LHCN-M2 (cell line): ENCODE results near the gene CAMSAP3. TPM values are rescaled to one million over a fixed set of nuclear protein-coding genes. Genes with fewer than 3 reads are reported as not detected.
A peak's percentile ranks its signal among the peaks of the same experiment; 100 is the strongest.
"Not testable (repeated sequence)": the region's sequence is repeated elsewhere in the genome, so short reads cannot be mapped to it uniquely, and the experiment has no call there.

Experiments used
- DNase-seq: peaks from one replicate; pipeline ENCODE4 v3.0.0-alpha.2; 2012; ENCODE audit warnings: low read depth
- total RNA-seq: library from RNA; depleted of rRNA; stranded (reverse); fragments of >200 nt; gene quantifications from 2 replicates; pipeline ENCODE4 v1.2.3, GENCODE V29; 2014

Gene CAMSAP3
- total RNA-seq, 1 experiment from 2014 or later = not detected

DNA sequence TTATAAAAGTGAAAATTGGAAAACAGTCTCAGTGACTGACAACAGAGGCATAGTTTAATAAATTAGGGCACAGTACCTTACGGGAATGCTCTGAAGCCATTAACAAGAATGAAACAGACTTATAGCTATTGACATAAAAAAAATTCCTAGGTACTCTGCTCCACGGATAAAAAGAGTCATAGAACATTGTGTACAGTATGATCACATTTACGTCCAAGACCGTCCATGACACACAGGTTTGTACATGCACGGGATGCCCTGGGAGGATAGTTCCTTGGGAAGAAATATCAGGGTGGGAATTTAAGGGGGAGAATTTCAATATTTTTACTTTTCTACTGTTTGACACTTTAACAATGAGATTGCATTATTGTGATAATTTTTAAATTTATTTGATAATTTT lies 24.9 kb upstream of the CAMSAP3 start:
- no peak for DNase-seq

DNA sequence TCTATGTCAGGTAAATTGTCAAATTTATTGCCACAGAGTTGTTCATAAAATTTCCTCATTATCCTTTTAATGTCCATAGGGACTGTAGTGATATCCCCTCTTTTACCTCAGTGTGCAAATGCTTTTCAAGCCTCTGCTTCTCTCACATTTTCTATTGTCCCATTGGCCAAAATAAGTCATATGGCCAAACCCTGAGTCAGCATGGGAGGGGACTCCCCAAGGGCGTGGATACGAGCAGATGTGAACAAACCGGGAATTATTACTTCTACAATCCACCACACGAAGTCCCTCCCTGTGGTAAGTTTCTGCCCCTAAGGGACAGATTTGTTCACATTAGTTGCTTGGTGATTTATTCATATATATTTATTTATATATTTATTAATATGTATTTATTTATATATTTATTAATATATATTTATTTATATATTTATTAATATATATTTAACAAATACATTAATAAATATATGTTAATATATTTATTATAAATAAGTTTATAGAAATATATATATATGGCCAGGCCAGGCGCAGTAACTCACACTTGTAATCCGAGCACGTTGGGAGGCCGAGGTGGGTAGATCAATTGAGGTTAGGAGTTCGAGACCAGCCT lies 20.1 kb upstream of the CAMSAP3 start:
- peak; percentile 20 for DNase-seq

DNA sequence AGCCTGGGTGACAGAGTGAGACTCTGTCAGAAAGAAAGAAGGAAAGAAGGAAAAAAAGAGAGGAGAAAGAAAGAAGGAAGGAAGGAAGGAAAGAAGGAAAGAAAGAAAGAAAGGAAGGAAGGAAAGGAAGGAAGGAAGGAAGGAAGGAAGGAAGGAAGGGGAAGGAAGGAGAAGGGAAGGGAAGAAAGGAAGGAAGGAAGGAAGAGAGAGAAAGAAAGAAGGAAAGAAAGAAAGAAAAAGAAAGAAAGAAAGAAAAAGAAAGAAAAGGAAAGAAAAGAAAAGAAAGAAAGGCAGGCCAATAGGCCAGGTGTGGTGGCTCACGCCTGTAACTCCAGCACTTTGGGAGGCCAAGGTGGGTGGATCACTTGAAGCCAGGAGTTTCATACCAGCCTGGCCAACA lies 18.2 kb upstream of the CAMSAP3 start:
- DNase-seq = not testable (repeated sequence)

DNA sequence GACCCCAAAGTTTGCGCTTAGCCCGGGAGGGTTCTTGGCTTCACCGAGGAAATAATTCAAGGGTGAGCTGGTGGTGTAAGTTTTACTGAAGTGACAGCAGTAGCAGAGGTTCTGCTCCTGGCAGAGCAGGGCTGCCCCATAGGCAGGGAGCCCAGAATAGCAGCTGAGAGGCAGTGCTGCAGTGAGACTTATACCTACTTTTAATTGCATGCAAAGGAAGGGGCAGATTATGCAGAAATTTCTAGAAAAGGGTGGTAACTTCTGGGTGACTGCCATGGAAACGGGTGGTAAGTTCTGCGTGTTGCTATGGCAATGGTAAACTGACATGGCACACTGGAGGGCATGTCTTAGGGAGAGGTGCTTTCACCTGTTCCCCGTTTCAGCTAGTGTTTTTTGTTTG lies 17.5 kb upstream of the CAMSAP3 start:
- DNase-seq = no peak

DNA sequence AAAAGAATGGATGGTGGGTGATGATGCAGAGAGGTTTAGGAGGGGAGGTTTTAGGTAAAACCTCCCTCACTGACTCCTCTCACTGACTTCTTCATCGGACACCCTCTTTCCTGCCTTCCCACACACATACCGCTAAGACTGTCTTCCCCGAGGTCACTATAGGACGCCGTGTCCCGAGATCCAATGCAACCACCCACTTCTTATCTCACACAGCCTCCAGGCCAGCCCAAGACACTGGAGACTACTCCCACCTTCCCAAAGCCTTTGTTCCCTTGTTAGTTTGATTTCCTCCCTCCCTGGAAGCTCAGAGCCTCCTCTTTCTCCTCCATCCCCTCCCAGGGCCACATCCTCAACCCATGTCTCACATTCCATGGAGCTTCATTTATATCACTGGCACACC lies 16.5 kb upstream of the CAMSAP3 start:
- DNase-seq = no peak

DNA sequence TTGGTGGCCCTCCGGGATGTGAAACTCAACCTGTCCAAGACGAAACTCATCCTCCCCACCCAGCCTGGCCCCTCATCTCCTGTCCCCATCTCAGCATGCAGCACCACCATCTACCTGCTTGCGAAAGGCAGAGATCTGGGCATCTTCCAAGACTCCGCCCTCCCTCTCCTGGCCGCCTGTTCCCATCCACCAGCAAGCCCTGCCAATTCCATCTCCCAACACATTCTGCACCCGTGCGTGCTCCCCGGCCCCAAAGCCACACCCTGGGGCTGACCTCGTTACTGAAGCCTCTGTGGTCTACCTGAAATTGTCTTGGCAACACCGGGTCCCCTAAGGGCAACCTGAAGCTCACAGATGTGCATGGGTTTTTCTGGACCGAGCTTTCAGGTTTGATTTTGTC lies 13.2 kb upstream of the CAMSAP3 start:
- DNase-seq = no peak

DNA sequence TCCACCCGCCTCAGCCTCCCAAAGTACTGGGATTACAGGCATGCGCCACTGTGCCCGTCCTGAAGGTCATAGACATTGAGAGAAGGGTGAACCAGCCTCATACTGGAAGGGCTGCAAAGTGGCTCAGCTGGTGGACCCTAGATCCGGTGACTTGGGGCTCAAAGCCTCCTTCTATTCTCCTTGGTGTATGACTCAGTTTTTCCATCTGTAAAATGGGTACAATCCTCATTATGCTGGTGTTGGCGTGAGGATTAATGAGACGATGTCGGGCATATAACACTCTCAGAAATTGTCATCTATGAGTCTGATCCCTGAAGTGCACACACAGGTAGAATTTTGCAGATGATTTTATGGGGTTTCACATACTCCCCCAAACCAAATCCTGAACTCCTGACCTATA lies 5.8 kb upstream of the CAMSAP3 start:
- DNase-seq = no peak

DNA sequence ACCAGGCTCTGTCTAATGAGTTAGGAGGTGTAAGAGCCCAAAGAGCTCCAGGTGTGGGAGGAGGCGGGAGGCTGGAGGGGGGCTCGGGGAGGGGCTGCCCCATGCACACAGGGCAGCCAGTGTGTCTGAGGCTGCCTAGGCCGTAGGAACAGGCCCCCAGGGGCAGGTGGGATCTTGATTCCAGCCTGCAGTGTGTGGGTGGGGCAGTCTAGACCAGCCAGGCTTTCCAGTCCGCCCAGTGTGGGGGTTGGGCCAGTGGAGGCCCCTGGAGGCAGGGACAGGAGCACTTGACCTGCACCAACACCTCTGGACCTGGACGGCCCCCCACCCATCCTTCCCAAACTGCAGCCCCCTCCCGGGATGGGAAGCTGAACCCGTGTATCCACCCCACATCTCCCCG lies 5.4 kb upstream of the CAMSAP3 start:
- DNase-seq = no peak

DNA sequence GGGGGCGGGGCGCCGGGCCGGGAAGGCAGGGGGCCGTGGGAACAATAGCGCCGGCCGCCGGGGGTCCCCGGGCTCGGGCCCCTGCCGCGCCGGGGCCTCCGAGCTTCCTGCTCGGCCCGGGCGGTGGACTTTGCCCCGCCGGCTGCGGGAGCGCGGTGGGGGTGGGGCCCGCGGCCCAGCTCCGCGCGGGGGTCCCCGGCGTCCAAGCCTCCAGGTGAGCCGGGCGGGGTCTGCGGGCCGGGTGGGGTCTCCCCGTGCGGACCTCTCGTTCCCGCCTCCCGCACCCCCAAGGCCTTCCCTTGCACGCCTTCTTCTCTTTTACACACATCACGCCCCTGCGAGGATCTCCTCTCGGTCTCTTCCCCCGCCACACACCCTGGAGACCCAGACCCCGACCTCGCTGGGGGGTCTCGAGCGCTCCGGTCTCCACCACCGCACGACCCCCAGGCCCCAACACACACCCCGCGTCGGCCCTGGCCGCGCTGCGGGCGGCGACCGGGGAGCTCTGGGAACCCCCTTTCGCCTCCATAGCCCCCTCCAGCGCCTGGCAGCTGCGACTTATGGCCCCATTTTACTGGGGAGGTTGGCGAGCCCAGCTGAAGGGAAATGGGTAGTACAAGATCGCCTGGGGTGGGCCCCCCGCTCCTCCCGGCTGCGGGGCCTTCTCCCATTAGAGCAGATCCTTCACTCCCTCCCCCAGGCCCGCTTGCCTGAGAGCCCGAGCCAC lies 711 bp downstream of the CAMSAP3 start:
- no peak for DNase-seq

DNA sequence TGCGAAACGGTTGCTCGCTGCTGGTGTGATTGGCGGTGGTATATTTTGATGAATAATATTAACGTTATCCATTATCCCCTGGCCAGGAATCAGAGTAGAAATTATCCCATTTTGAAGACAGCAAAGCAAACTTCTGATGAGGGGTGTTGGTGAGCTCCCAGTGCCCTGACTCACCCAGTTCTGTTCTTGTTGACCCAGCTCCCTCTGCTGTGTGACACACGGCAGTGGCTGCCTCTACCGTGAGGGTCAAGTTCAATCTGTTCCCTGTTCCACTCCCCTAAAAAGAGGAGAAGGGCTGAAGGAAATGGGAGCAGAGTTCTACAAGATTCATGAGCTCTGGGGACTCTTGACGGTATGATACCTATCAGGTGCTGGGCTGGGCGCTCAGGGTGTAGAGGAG lies 2.0 kb downstream of the CAMSAP3 start:
- no peak for DNase-seq

DNA sequence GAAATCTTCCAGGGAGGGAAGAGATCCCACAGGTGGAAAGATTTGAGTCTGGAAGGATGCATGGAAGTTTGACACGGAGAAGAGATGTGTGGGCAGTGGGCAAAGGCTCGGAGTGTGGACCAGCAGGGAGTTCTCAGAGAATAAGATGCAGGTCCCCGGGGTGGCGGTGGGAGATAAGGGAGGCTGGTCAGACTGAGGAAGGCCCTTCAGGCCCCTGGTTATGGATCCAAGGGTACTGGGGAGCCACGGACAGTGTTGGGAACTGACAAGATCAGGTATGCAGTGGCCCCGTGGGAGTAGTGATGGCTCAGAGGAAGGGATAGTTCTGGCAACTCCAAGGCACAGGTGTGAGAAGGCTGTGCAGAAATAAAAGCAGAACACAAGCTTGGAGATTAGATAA lies 2.5 kb downstream of the CAMSAP3 start:
- no peak for DNase-seq

DNA sequence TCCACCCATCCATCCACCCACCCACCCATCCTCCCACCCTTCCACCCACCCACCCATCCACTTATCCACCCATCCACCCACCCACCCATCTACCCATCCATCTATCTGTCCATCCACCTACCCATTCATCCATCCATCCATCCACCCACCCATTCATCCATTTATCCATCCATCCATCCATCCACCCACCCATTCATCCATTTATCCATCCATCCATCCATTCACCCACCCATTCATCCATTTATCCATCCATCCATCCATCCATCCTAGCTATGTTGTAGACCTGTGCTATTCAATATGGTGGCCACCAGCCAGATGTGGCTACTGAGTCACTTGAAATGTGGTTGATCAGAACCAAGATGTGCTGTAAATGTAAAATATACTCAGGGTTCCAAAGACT lies 5.1 kb downstream of the CAMSAP3 start:
- DNase-seq = no peak

DNA sequence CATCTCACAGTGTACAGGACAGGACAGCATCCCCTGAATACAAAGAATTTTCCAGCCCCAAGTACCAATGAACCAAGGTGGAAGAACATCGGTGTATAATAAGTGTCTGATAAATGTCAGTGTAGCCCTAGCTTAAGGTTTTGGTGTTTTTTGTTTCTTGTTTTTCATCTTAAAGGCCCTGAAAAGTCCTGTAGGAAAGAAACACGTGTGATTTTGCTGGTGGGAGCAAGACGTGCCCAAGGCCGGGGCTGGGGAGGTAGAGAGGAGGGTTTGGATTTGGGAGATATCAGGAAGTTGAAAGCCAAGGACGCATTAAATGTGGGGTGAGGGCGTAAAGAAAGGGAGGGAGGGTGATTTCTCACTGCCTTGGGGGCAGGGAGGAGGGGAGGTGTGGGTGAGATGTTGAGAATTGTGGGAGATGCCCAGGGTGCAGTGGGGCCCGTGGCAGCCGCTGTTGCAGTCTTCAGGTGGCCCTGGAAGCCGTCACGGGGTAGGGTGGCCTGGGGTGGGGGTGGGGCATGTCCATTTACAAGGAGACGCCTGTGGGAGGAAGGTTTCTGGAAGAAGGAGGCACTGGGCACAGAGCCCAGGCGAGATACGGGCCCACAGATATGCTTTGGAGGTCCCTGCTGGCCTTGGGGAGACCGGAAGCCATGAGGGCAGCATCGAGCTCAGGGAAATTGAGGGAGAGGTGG lies 6.7 kb downstream of the CAMSAP3 start:
- no peak for DNase-seq

DNA sequence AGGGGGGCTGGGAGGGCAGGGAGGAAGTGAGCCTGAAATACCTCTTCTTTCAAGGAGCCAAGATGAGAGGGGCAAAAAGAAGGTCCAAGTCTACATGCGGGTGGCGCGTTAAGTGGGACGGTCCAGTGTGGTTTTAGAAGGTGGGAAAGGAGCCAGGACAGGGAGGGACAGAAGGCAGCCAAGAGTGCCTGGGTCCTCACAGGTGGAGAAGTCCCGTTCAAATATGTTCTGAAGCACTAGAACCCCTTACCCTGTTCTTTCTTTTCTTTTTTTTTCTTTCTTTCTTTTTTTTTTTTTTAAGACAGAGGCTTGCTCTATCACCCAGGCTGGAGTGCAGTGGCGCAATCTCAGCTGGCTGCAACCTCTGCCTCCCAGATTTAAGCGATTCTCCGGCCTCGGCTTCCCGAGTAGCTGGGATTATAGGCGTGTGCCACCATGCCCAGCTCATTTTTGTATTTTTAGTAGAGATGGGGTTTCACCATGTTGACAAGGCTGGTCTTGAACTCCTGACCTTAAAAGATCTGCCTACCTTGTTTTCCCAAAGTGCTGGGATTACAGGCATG lies 7.4 kb downstream of the CAMSAP3 start:
- DNase-seq = no peak

DNA sequence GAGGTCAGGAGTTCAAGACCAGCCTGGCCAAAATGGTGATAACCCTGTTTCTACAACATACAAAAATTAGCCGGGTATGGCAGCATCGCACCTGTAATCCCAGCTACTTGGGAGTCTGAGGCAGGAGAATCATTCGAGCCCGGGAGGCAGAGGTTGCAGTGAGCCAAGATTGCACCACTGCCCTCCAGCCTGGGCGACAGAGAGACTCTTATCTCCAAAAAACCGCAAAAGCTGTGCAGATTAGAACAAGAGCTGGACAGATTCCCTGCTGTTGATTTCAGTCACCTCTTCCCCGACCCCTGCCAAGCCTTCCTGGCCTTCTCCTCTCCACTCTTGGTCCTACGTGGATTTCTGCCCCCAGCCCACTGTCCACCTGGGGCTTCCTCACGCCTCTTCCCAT lies 8.3 kb downstream of the CAMSAP3 start:
- no peak for DNase-seq

DNA sequence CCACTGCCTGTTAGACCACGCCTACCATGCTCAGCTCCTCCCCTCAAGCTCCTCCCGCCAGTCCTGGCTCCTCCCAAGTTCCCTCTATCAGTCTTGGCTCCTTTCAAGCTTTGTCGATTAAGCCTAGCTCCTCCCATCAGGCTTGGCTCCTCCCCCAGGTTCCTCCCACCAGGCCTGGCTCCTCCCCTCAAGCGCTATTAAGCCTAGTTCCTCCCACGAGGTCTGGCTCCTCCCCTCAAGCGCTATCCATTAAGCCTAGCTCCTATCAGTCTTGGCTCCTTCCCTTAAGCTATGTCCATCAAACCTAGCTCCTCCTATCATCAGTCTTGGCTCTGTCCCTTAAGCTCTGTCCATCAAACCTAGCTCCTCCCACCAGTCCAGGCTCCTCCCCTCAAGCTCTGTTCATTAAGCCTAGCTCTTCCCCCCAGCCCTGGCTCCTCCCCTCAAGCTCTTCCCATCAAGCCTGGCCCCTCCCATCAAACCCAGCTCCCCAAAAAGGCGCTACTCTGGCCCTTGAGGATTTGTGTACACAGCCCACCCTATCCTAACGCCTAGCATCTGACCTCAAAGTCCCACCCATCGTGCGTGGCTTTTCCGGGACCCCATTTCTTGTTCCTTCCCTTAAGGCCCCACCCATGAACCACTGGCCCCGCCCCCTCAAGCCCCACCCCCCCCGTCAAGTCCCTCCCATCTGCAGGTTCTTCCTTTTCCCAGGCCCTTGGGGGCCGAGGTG lies 10.0 kb downstream of the CAMSAP3 start:
- DNase-seq = peak; percentile 17

DNA sequence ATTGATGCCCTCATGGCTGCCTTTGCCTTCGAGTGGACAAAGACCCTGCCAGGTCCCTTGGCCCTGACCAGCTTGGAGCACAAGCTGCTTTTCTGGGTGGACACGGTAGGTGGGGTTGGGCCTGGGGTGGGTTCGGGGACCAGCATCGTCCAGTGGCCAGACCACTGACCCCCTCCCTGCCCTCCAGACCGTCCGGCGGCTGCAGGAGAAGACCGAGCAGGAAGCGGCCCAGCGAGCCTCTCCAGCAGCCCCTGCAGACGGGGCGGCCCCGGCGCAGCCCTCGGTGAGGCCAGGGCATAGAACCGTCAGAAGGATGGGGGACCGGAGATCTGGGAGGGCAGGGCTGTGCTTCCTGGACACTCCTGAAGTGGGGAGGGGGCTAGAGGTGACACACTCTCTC lies 10.6 kb downstream of the CAMSAP3 start:
- DNase-seq = no peak

DNA sequence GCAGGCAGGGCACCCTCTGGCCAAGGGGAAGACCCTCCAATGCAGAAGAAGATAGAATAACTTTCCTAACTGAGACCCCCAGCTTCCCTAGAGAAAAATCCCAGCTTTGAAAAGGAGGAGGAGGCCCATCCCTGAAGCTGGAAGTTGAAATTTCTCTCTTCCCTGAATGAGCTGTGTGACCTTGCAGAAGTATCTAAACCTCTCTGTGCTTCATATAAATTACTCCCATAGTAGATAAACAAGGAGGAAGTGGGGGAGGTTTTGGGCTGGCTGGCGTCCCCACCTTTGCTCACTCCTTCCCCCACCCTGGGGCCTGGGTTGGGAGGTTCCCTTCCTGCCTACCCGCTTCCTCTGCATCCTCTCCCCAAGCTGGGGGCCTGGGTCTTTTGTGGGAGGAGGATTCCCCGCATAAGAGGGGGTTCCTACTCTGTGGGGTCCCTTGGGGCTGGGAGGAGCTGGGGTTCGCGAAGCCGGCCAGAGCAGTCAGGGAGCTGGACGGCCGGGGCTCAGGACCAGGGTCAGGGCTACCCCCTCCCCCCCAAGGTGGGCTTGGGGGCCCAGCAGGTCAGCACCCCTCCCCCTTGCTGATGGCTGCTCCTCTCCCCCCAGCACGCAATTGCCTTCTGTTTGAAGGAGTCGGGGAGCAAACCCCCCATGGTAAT lies 11.7 kb downstream of the CAMSAP3 start:
- no peak for DNase-seq

DNA sequence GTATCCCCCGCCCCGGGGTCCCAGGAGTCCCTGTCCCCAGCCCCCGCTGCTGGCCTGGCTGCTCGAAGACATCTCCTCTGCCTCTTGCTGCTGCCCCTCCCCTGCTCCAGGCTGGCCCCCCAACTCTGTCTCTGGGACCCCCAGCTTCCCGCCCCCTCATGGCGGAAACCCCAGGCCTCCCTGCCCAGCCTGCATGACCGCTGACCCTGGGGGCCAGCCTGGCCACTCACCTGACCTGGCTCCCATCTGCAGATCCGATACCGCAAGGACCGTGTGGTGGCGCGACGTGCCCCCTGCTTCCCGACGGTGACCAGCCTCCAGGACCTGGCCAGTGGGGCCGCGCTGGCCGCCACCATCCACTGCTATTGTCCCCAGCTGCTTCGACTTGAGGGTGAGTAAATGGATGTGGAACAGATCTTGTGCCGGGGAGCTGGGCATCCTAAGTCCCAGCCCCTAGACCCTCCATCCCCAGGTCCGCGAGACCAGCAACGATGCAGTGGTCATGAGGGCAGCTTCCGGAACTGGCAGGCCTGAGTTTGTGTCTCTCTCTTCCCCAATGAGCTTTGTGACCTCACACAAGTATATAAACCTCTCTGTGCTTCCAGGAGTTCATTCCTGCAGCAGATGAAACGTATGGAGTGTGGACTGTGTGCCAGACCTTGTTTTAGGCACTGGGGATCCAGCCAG lies 12.4 kb downstream of the CAMSAP3 start:
- no peak for DNase-seq

DNA sequence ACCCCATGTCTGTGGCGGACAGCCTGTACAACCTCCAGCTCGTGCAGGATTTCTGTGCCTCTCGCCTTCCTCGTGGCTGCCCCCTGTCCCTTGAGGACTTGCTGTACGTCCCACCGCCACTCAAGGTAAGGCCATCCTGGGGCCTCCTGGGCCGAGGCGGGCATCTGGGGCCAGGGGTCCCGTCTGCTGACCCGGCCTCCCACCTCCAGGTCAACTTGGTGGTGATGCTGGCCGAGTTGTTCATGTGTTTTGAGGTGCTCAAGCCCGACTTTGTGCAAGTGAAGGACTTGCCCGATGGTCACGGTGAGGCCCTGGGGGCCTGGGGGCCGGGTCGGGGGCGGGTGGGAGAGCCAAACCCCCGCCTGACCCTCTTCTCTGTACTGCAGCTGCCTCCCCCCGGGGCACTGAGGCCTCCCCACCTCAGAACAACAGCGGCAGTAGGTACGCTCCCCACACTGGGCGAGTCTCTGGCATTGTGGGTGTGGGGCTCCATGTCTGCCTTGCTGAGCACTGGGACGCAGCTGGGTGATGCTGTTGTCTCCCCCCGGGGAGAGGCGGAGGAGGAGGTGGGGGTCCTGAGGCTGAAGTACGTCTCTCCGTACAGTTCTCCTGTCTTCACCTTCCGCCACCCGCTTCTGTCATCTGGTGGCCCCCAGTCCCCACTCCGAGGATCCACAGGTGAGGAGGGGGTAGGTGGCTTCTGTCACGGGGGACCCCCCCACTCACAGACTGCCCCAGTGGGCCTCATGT lies 15.0 kb downstream of the CAMSAP3 start:
- no peak for DNase-seq
